H9 (cell line): ENCODE data around the gene RHOD. TPM values are rescaled to one million over a fixed set of nuclear protein-coding genes. Genes with fewer than 3 reads are reported as not detected.

ENCODE experiments used
- DNase-seq: peaks from one replicate; pipeline ENCODE4 v3.0.0-alpha.2; 2017
- H2AFZ ChIP-seq: one replicate; pipeline ENCODE4 v1.6.1; 2013; ENCODE audit warnings: mild to moderate bottlenecking, low read length, control low read depth, moderate library complexity
- H2AK5ac ChIP-seq: 2 replicates; pipeline ENCODE4 v1.6.1; 2013; ENCODE audit warnings: low read length, control low read depth, mixed read lengths; ENCODE audit not compliant: insufficient read length
- H2BK120ac ChIP-seq: one replicate; pipeline ENCODE4 v1.6.1; 2013; ENCODE audit warnings: low read depth, mild to moderate bottlenecking, low read length, control low read depth, inconsistent platforms; ENCODE audit not compliant: poor library complexity, severe bottlenecking
- H2BK12ac ChIP-seq: 2 replicates; pipeline ENCODE4 v1.6.1; 2013; ENCODE audit warnings: low read length, control low read depth, mixed read lengths, low read depth; ENCODE audit not compliant: insufficient read length
- H2BK15ac ChIP-seq: 2 replicates; pipeline ENCODE4 v1.6.1; 2013; ENCODE audit warnings: low read depth, low read length, control low read depth
- H2BK20ac ChIP-seq: one replicate; pipeline ENCODE4 v1.6.1; 2013; ENCODE audit warnings: low read depth, mild to moderate bottlenecking, low read length, control low read depth, inconsistent platforms; ENCODE audit not compliant: poor library complexity, severe bottlenecking
- H2BK5ac ChIP-seq: 2 replicates; pipeline ENCODE4 v1.6.1; 2013; ENCODE audit warnings: low read length, control low read depth, mixed read lengths; ENCODE audit not compliant: insufficient read length
- H3K14ac ChIP-seq: 2 replicates; pipeline ENCODE4 v1.6.1; 2013; ENCODE audit warnings: low read length, control low read depth; ENCODE audit not compliant: insufficient read depth
- H3K18ac ChIP-seq: 2 replicates; pipeline ENCODE4 v1.6.1; 2013; ENCODE audit warnings: low read depth, mild to moderate bottlenecking, mixed read lengths, low read length, control low read depth; ENCODE audit not compliant: insufficient read length
- H3K23ac ChIP-seq: 2 replicates; pipeline ENCODE4 v1.6.1; 2013; ENCODE audit warnings: low read length, control low read depth, mixed read lengths, low read depth; ENCODE audit not compliant: insufficient read length
- H3K23me2 ChIP-seq: 2 replicates; pipeline ENCODE4 v1.6.1; 2013; ENCODE audit warnings: low read depth, mild to moderate bottlenecking, mixed read lengths, low read length, control low read depth; ENCODE audit not compliant: insufficient read length, poor library complexity, severe bottlenecking
- H3K27ac ChIP-seq: 2 replicates; pipeline ENCODE4 v1.5.1; 2013; ENCODE audit warnings: low read length, control low read depth, mixed read lengths, low read depth; ENCODE audit not compliant: insufficient read length
- H3K27me3 ChIP-seq: 2 replicates; pipeline ENCODE4 v1.6.1; 2013; ENCODE audit warnings: low read length, control low read depth, inconsistent platforms; ENCODE audit not compliant: insufficient read depth
- H3K4ac ChIP-seq: 2 replicates; pipeline ENCODE4 v1.6.1; 2013; ENCODE audit warnings: low read depth, mild to moderate bottlenecking, control low read depth, inconsistent platforms, low read length, moderate library complexity
- H3K4me1 ChIP-seq: 2 replicates; pipeline ENCODE4 v1.6.1; 2013; ENCODE audit warnings: low read length, control low read depth, inconsistent platforms; ENCODE audit not compliant: insufficient read depth
- H3K4me2 ChIP-seq: 2 replicates; pipeline ENCODE4 v1.6.1; 2013; ENCODE audit warnings: low read length, control low read depth, mixed read lengths; ENCODE audit not compliant: insufficient read length, insufficient read depth
- H3K56ac ChIP-seq: 2 replicates; pipeline ENCODE4 v1.6.1; 2013; ENCODE audit warnings: low read depth, mild to moderate bottlenecking, mixed read lengths, low read length, control low read depth; ENCODE audit not compliant: insufficient read length
- H3K79me1 ChIP-seq: 2 replicates; pipeline ENCODE4 v1.6.1; 2013; ENCODE audit warnings: low read depth, mild to moderate bottlenecking, moderate library complexity, low read length, control low read depth, inconsistent platforms; ENCODE audit not compliant: insufficient read depth, poor library complexity, severe bottlenecking
- H3K79me2 ChIP-seq: 2 replicates; pipeline ENCODE4 v1.6.1; 2013; ENCODE audit warnings: low read length, control low read depth, inconsistent platforms; ENCODE audit not compliant: insufficient read depth
- H3K9ac ChIP-seq: 2 replicates; pipeline ENCODE4 v1.6.1; 2013; ENCODE audit warnings: low read length, control low read depth, mixed read lengths; ENCODE audit not compliant: insufficient read length; ENCODE audit errors: extremely low read depth
- H3K9me3 ChIP-seq: one replicate; pipeline ENCODE4 v1.6.1; 2013; ENCODE audit warnings: low read depth, low read length, inconsistent platforms; ENCODE audit not compliant: control insufficient read depth
- H3T11ph ChIP-seq: one replicate; pipeline ENCODE4 v1.6.1; 2013; ENCODE audit warnings: mild to moderate bottlenecking, low read length, control low read depth, inconsistent platforms
- H4K20me1 ChIP-seq: one replicate; pipeline ENCODE4 v1.6.1; 2013; ENCODE audit not compliant: control insufficient read depth, insufficient read length, insufficient read depth
- H4K5ac ChIP-seq: 2 replicates; pipeline ENCODE4 v1.6.1; 2013; ENCODE audit warnings: low read depth, mild to moderate bottlenecking, mixed read lengths, low read length, control low read depth; ENCODE audit not compliant: insufficient read length
- H4K8ac ChIP-seq: replicated peaks from 2 replicates; pipeline ENCODE4 v1.6.1; 2013; ENCODE audit warnings: low read length, control low read depth, mixed read lengths, low read depth; ENCODE audit not compliant: insufficient read length
- H4K91ac ChIP-seq: 2 replicates; pipeline ENCODE4 v1.6.1; 2013; ENCODE audit warnings: low read depth, mild to moderate bottlenecking, moderate library complexity, mixed read lengths, low read length, control low read depth; ENCODE audit not compliant: insufficient read length
- H3K27ac Mint-ChIP-seq, 3 experiments: 2 replicates in 2 of 3; 3 replicates in 1 of 3; pipeline ENCODE4 v1.8.0; 2020 to 2021; ENCODE audit warnings: mixed read lengths in 3 of 3, mild to moderate bottlenecking in 1 of 3, moderate library complexity in 1 of 3
- H3K27me3 Mint-ChIP-seq: 2 replicates; pipeline ENCODE4 v1.8.0; 2021; ENCODE audit warnings: low read depth, mild to moderate bottlenecking, moderate library complexity, mixed read lengths
- H3K36me3 Mint-ChIP-seq, 3 experiments: 2 replicates in 2 of 3; 3 replicates in 1 of 3; pipeline ENCODE4 v1.8.0; 2020 to 2021; ENCODE audit warnings: low read depth in 3 of 3, mixed read lengths in 3 of 3; ENCODE audit not compliant: insufficient read depth in 1 of 3
- H3K4me1 Mint-ChIP-seq, 2 experiments: 2 replicates each; pipeline ENCODE4 v1.8.0; 2020; ENCODE audit warnings: mixed read lengths in 2 of 2
- H3K4me3 Mint-ChIP-seq, 2 experiments: 2 replicates in 1 of 2; 3 replicates in 1 of 2; pipeline ENCODE4 v1.8.0; 2020 to 2021; ENCODE audit warnings: mild to moderate bottlenecking in 2 of 2, mixed read lengths in 2 of 2, moderate library complexity in 1 of 2
- H3K9me3 Mint-ChIP-seq, 2 experiments: 2 replicates in 1 of 2; 3 replicates in 1 of 2; pipeline ENCODE4 v1.8.0; 2020; ENCODE audit warnings: mild to moderate bottlenecking in 2 of 2, mixed read lengths in 2 of 2, moderate library complexity in 1 of 2
- WGBS: extraction: QIAGEN DNeasy Blood & Tissue Kit; methylation state at CpG from one replicate; pipeline ENCODE4 v1.1.7; 2013; ENCODE audit warnings: missing lambda C conversion rate, low lambda C conversion rate, mixed read lengths; ENCODE audit not compliant: insufficient read length; ENCODE audit errors: extremely low coverage; 5-methylcytosine and 5-hydroxymethylcytosine counted together
- total RNA-seq: library from RNA; stranded (reverse); gene quantifications from 2 replicates; pipeline ENCODE4 v1.2.1, GENCODE V29; 2021
- TF ChIP-seq, protein P1 (sequence below): fragments of 200-600 bp; sonication (generic); conservative IDR thresholded peaks from 3 replicates; pipeline ENCODE4 v1.8.0; 2021; ENCODE audit warnings: antibody characterized with exemption, mild to moderate bottlenecking

The RHOD gene
- total RNA-seq, 1 experiment from 2014 or later: 14.8 TPM

DNA sequence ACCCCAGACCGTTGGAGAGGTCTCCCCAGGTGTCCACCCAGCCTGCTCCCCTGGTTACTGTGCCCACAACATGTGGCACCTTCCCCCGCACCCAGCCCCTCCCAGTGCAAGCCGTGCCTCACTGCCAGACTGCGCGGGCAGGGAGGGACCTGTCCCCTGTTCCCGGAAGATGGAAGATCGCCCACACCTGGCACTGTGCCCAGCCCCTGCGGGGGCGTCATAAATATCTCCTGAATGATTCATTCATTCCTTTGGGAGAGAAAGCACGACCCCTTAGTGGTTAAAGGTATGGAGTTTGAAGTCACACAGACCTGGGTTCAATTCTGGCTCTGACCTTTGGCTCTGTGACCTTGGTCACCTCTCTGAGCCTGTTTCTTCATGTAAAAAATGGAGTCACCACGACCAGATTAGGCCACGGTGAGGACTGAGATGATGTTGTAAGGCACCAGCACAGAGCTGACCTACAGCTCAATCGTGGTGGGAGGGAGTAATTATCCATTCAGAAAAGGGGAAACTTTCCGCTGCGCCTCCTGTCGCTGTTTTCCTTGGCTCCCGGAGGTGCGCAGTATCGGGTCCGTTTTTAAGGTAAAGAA is 34.2 kb upstream of the RHOD start:
- H3K9me3 ChIP-seq: no peaks in the 10 kb centered on the region
- H3K4me2 ChIP-seq: peak overlapping the region; percentile 30
- H2BK120ac ChIP-seq: no peak overlapping the region
- H2BK20ac ChIP-seq: no peak overlapping the region
- H2AK5ac ChIP-seq: no peak overlapping the region
- H4K91ac ChIP-seq: no peak overlapping the region
- no peak overlapping the region for H3K27ac Mint-ChIP-seq
- no peak overlapping the region for H3T11ph ChIP-seq
- no peak overlapping the region for H4K5ac ChIP-seq
- no peak overlapping the region for H2BK12ac ChIP-seq
- no peaks in the 10 kb centered on the region for H3K79me2 ChIP-seq
- DNase-seq: no peak
- H3K18ac ChIP-seq: no peak overlapping the region
- no peak overlapping the region for H2BK5ac ChIP-seq
- no peak overlapping the region for H2AFZ ChIP-seq
- H3K23ac ChIP-seq: no peak overlapping the region
- no peaks in the 10 kb centered on the region for H4K20me1 ChIP-seq
- WGBS: no CpG with 5 or more reads among the region's 20 CpGs
- H3K9ac ChIP-seq: no peak overlapping the region
- H3K4me3 Mint-ChIP-seq: peak overlapping the region; percentile 51 to 77
- peaks cover 22% of the 10 kb centered on the region for H3K27me3 ChIP-seq
- H3K14ac ChIP-seq: no peak overlapping the region
- H4K8ac ChIP-seq: no peak overlapping the region
- peaks cover 7 to 13% of the 10 kb centered on the region in 2 experiments for H3K4me1 Mint-ChIP-seq
- H3K4ac ChIP-seq: no peak overlapping the region
- TF ChIP-seq, protein P1, sequence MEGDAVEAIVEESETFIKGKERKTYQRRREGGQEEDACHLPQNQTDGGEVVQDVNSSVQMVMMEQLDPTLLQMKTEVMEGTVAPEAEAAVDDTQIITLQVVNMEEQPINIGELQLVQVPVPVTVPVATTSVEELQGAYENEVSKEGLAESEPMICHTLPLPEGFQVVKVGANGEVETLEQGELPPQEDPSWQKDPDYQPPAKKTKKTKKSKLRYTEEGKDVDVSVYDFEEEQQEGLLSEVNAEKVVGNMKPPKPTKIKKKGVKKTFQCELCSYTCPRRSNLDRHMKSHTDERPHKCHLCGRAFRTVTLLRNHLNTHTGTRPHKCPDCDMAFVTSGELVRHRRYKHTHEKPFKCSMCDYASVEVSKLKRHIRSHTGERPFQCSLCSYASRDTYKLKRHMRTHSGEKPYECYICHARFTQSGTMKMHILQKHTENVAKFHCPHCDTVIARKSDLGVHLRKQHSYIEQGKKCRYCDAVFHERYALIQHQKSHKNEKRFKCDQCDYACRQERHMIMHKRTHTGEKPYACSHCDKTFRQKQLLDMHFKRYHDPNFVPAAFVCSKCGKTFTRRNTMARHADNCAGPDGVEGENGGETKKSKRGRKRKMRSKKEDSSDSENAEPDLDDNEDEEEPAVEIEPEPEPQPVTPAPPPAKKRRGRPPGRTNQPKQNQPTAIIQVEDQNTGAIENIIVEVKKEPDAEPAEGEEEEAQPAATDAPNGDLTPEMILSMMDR: no peak
- no peak overlapping the region for H3K56ac ChIP-seq
- H2BK15ac ChIP-seq: no peak overlapping the region
- no peak overlapping the region for H3K27ac ChIP-seq
- H3K9me3 Mint-ChIP-seq: peaks cover 0 to 8% of the 10 kb centered on the region in 2 experiments; a peak in 2 of 5 replicates
- H3K4me1 ChIP-seq: no peaks in the 10 kb centered on the region
- H3K79me1 ChIP-seq: no peaks in the 10 kb centered on the region
- H3K23me2 ChIP-seq: peaks cover 8% of the 10 kb centered on the region
- H3K36me3 Mint-ChIP-seq: peaks cover 0 to 6% (median 0%) of the 10 kb centered on the region in 3 experiments; a peak in 3 of 7 replicates
- H3K27me3 Mint-ChIP-seq: peaks cover 47% of the 10 kb centered on the region
